Measurements from ENCODE around the gene SLC26A4.

Gene SLC26A4

DNA sequence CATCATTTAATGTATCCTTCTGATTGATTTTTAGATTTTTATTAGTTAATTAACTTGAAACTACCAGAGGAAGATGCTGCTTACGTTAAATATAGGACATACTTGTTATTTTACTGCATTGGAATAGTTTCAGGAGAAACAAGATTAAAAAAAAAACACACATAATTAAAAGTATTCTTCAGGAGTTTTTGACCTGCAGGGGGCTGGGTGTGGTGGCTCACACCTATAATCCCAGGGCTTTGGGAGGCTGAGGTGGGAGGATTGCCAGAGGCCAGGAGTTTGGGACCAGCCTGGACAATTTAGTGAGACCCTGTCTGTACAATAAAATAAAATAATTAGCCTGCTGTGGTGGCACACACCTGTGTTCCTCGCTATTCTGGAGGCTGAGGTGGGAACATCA lies 94.0 kb downstream of the SLC26A4 start:
- DNase-seq, result no peak

DNA sequence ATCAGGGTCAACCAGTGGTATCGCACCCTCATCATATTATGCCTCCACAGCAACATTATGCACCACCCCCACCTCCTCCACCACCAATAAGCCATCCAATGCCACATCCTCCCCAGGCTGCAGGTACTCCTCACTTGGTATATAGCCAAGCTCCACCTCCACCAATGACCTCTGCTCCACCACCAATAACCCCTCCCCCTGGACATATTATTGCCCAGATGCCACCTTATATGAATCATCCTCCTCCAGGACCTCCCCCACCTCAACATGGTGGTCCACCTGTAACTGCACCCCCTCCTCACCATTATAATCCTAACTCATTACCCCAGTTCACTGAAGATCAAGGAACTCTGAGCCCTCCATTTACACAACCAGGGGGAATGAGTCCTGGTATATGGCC lies 98.0 kb downstream of the SLC26A4 start:
- DNase-seq, result no peak

DNA sequence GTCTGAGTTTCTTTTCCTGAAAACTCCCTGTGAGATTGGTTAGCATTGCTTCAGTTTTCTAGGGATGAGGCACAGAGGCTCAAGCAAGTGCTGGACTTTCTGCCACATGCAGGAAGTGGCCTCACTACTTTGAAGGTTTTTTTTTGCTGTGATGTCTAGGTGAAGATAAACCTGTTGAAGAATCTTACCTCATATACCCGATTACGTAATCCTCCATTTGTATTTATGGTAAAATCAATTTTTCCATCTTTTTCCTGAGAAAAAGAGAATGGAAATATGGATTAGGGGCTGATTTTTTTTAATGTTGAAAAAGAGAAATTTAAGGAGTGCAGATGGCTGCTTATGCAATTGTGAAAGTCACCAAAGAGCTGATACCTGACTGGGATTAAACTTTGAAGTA lies 106.8 kb downstream of the SLC26A4 start:
- DNase-seq, result no peak

Data from CD4-positive, alpha-beta T cell treated with Interleukin-1 beta for 1 hour (primary cell).